Measurements from ENCODE around the gene KATNBL1. TPM values are rescaled to one million over a fixed set of nuclear protein-coding genes. Genes with fewer than 3 reads are reported as not detected.
A peak's percentile ranks its signal among the peaks of the same experiment; 100 is the strongest.

Gene KATNBL1
- total and polyA plus RNA-seq, 9 of the 15 experiments (the other 6 are each of a cell fraction or from before 2014, with no cell fraction given) = 6.6 to 46.0 (median 24.0) TPM

GRCh38 chr15:34248190-34248589, 38.3 kb upstream of the KATNBL1 start (continued):
- TF ChIP-seq VEZF1 (CRISPR knock-in tag; IDR thresholded peaks at IDR 0.05) = 0 out of 2 replicates have a peak, but pooled peaks have one; percentile 18
- TF ChIP-seq EP400 (IDR thresholded peaks at IDR 0.05) = peak; percentile 64
- TF ChIP-seq EGR1 (conservative IDR thresholded peaks at IDR 0.05) = peak; percentile 35; the same call in 1 of the 2 replicates
- TF ChIP-seq HINFP (tag; conservative IDR thresholded peaks at IDR 0.05; ENCODE audit: low read depth) = no peak
- peak; percentile 86 for TF ChIP-seq NFE2L1 (tag; IDR thresholded peaks at IDR 0.05; ENCODE audit: borderline replicate concordance, low read depth)
- peak; percentile 14; the same call in 1 of the 2 replicates for TF ChIP-seq ATF3 (IDR thresholded peaks at IDR 0.05)
- TF ChIP-seq ATF3 (CRISPR knock-in tag; conservative IDR thresholded peaks at IDR 0.05) = no peak
- TF ChIP-seq FOSL1 (tag; conservative IDR thresholded peaks at IDR 0.05) = peak; percentile 70
- TF ChIP-seq MLLT1 (IDR thresholded peaks at IDR 0.05) = no peak
- TF ChIP-seq NFRKB (IDR thresholded peaks at IDR 0.05; ENCODE audit: low read depth) = 0 out of 2 replicates have a peak, but pooled peaks have one; percentile 38
- no peak for TF ChIP-seq ZNF583 (CRISPR knock-in tag; IDR thresholded peaks at IDR 0.05)
- no peak for TF ChIP-seq CREB1 (IDR thresholded peaks at IDR 0.05)
- no peak for TF ChIP-seq CREB1 (CRISPR knock-in tag; IDR thresholded peaks at IDR 0.05)
- 0 out of 2 replicates have a peak, but pooled peaks have one; percentile 36 for TF ChIP-seq ARID1B (IDR thresholded peaks at IDR 0.05)
- peak; percentile 91 for TF ChIP-seq C11orf30 (IDR thresholded peaks at IDR 0.05; ENCODE audit: low read depth)
- no peak for TF ChIP-seq GATAD2A (IDR thresholded peaks at IDR 0.05)
- TF ChIP-seq JUND (IDR thresholded peaks at IDR 0.05; ENCODE audit: borderline replicate concordance, low read depth, low read length) = peak; percentile 35; the same call in 1 of the 2 replicates
- peak; percentile 75; the same call in 2 of the 3 replicates for TF ChIP-seq JUND (tag; IDR thresholded peaks at IDR 0.05; ENCODE audit: borderline replicate concordance, low read depth, low read length)
- peak; percentile 90 for TF ChIP-seq MAFK (IDR thresholded peaks at IDR 0.05; ENCODE audit: low read length)
- TF ChIP-seq YBX1 (IDR thresholded peaks at IDR 0.05) = no peak
- TF ChIP-seq NRF1 (conservative IDR thresholded peaks at IDR 0.05 in 1 of 2, IDR thresholded peaks at IDR 0.05 in 1 of 2) = peak; percentile 55 to 61
- peak; percentile 40; the same call in 1 of the 2 replicates for TF ChIP-seq SMARCA4 (IDR thresholded peaks at IDR 0.05)
- TF ChIP-seq MNT (conservative IDR thresholded peaks at IDR 0.05) = peak in 1 of 2 experiments; percentile 35; a peak in 1 of 4 replicates
- peak; percentile 91 for TF ChIP-seq BACH1 (tag; IDR thresholded peaks at IDR 0.05)
- TF ChIP-seq WHSC1 (IDR thresholded peaks at IDR 0.05; ENCODE audit: low read length) = no peak

All from K562 (cell line).